Lower leg skin (tissue), 3 donors: Measurements from ENCODE around the gene TNIK.

ENCODE experiments used
- POLR2A ChIP-seq, 2 donors: fragments of 450-650 bp; IDR thresholded peaks; one replicate each; pipeline ENCODE4 v1.6.1; 2016 to 2017; ENCODE audit warnings: antibody characterized with exemption in 2 of 2, mild to moderate bottlenecking in 1 of 2, moderate library complexity in 1 of 2
- TF ChIP-seq, protein P1 (sequence below), 3 donors: fragments of 450-650 bp; IDR thresholded peaks; one replicate each; pipeline ENCODE4 v1.5.1; 2016; ENCODE audit warnings: antibody characterized with exemption in 3 of 3, mild to moderate bottlenecking in 3 of 3, moderate library complexity in 2 of 3

DNA sequence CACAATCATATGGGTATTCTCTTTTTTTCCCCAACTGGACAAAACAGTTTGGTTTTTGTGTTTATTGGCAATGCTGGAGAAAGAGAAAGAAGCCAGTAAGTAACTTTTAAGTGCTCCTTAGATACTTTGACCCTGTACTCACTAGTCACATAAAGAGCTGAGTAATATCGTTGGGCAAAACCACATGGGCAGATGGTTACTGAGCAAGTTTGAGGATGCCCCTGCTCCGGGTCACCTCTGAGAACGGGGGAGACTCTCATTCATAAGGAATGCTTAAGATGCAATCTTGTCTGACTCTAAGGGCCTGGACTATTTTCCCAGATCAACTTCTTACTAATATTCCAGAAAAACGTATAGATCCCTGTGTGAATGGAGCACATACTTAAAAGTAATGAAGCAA is 327.3 kb downstream of the TNIK start:
- TF ChIP-seq, protein P1, sequence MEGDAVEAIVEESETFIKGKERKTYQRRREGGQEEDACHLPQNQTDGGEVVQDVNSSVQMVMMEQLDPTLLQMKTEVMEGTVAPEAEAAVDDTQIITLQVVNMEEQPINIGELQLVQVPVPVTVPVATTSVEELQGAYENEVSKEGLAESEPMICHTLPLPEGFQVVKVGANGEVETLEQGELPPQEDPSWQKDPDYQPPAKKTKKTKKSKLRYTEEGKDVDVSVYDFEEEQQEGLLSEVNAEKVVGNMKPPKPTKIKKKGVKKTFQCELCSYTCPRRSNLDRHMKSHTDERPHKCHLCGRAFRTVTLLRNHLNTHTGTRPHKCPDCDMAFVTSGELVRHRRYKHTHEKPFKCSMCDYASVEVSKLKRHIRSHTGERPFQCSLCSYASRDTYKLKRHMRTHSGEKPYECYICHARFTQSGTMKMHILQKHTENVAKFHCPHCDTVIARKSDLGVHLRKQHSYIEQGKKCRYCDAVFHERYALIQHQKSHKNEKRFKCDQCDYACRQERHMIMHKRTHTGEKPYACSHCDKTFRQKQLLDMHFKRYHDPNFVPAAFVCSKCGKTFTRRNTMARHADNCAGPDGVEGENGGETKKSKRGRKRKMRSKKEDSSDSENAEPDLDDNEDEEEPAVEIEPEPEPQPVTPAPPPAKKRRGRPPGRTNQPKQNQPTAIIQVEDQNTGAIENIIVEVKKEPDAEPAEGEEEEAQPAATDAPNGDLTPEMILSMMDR (IDR thresholded peaks at IDR 0.05), result no peak
- TF ChIP-seq POLR2A (IDR thresholded peaks at IDR 0.05), result no peak
